ENCODE results near the gene ISL2.

ISL2 gene

GRCh38 chr15:76349301-76350070 is 12.9 kb downstream of the ISL2 start:
- no peak for DNase-seq (ENCODE audit: low read depth)

GRCh38 chr15:76353023-76353577 is 16.5 kb downstream of the ISL2 start:
- TF ChIP-seq POLR2A (IDR thresholded peaks at IDR 0.05; ENCODE audit: extremely low read depth, insufficient read length) = no peak
- TF ChIP-seq CTCF (IDR thresholded peaks at IDR 0.05; ENCODE audit: low read depth, low read length) = no peak
- TF ChIP-seq MAX (IDR thresholded peaks at IDR 0.05; ENCODE audit: low read depth, low read length) = no peak
- no peak for TF ChIP-seq MYC (IDR thresholded peaks at IDR 0.05; ENCODE audit: low read depth, low read length)
- no peak overlapping the region for H3K4me3 ChIP-seq (ENCODE audit: low read depth, low read length)
- no peak for DNase-seq (ENCODE audit: low read depth)

More at GRCh38 chr15:76349301-76350070, 12.9 kb downstream of the ISL2 start:
- no peak for TF ChIP-seq MAX (IDR thresholded peaks at IDR 0.05; ENCODE audit: low read depth, low read length)
- TF ChIP-seq MYC (IDR thresholded peaks at IDR 0.05; ENCODE audit: low read depth, low read length) = no peak
- TF ChIP-seq CTCF (IDR thresholded peaks at IDR 0.05; ENCODE audit: low read depth, low read length) = no peak
- no peak for TF ChIP-seq POLR2A (IDR thresholded peaks at IDR 0.05; ENCODE audit: extremely low read depth, insufficient read length)
- H3K4me3 ChIP-seq (ENCODE audit: low read depth, low read length) = no peak overlapping the region

- no peak overlapping the region for H3K4me3 ChIP-seq (ENCODE audit: low read depth, low read length)
- DNase-seq (ENCODE audit: low read depth) = no peak
- TF ChIP-seq CTCF (IDR thresholded peaks at IDR 0.05; ENCODE audit: low read depth, low read length) (no peak), MAX (IDR thresholded peaks at IDR 0.05; ENCODE audit: low read depth, low read length) (no peak), POLR2A (IDR thresholded peaks at IDR 0.05; ENCODE audit: extremely low read depth, insufficient read length) (no peak), MYC (IDR thresholded peaks at IDR 0.05; ENCODE audit: low read depth, low read length) (no peak)
Measured at GRCh38 chr15:76353903-76354302, 17.3 kb downstream of the ISL2 start.

DNA sequence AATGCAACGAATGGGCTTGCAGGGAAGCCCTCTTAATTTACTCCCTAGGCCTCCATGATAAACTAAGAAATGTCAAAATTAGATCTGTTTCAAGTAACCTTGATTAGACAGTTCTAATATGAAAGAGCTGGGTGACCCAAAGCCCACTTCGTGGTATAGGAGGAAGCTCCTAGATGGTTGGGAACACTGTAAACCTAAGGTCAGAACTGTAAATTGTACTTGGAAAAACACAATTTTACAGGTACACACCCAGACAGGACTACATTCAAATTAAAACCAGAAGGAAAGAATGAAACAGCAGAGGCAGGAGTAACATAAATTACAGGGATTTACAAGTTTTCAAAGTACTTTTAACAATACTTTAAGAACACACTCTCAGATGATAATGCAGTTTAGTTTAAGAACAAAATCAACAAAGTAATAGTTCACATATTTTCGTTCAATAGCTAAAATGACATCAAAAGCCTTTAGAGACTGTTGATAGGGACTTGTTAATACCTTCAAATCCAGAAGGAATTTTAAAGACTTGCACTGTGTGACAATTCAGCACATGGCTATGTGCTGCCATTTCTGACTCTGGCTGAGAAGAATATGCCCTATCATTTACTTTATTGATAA is 18.4 kb downstream of the ISL2 start:
- DNase-seq (ENCODE audit: low read depth) = no peak
- TF ChIP-seq MAX (IDR thresholded peaks at IDR 0.05; ENCODE audit: low read depth, low read length) (no peak), CTCF (IDR thresholded peaks at IDR 0.05; ENCODE audit: low read depth, low read length) (no peak), MYC (IDR thresholded peaks at IDR 0.05; ENCODE audit: low read depth, low read length) (no peak), POLR2A (IDR thresholded peaks at IDR 0.05; ENCODE audit: extremely low read depth, insufficient read length) (no peak)
- no peak overlapping the region for H3K4me3 ChIP-seq (ENCODE audit: low read depth, low read length)

- DNase-seq (ENCODE audit: low read depth) = no peak
- TF ChIP-seq POLR2A (IDR thresholded peaks at IDR 0.05; ENCODE audit: extremely low read depth, insufficient read length) (no peak), MYC (IDR thresholded peaks at IDR 0.05; ENCODE audit: low read depth, low read length) (no peak), CTCF (IDR thresholded peaks at IDR 0.05; ENCODE audit: low read depth, low read length) (no peak), MAX (IDR thresholded peaks at IDR 0.05; ENCODE audit: low read depth, low read length) (no peak)
Measured at GRCh38 chr15:76358453-76358852, 21.9 kb downstream of the ISL2 start.

More at GRCh38 chr15:76358453-76358852, 21.9 kb downstream of the ISL2 start:
- no peak overlapping the region for H3K4me3 ChIP-seq (ENCODE audit: low read depth, low read length)

Measured in NB4 (cell line).